GM20431 (cell line): ENCODE measurements around the gene IGFBP1.
"Not testable (repeated sequence)": the region's sequence is repeated elsewhere in the genome, so short reads cannot be mapped to it uniquely, and the experiment has no call there.

ENCODE experiments used
- in situ Hi-C: fragments of 300-500 bp; cut with MseI, MboI; formaldehyde crosslinking; loops from one replicate; pipeline ENCODE4 v1.15.0; 2020; ENCODE audit warnings: low sequenced_read_pairs; ENCODE audit not compliant: unreplicated experiment

The IGFBP1 gene

DNA sequence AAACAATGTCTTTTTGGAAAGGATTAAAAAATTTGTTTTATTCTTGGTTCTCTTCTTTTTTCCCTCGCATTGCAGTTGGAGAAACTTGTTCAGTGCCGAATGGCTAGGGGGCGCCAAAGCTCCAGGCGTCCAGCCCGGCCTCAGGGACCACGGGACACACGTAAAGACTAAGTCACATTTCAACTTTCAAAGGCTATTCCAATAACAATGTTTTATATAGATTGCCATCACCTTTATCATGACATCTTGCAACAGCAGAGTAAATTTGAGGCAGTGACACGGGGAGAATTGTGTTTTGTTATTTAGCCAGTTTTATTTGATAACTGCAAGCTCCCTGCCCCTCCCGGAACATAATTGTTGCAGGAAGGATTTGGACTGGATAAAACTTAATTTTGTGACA is 35.0 kb downstream of the IGFBP1 start:
- in situ Hi-C loops = loop anchor here (25.0 kb wide), 2 partner anchors 1164 to 1264 kb away; no protein-coding TSS in a partner anchor

DNA sequence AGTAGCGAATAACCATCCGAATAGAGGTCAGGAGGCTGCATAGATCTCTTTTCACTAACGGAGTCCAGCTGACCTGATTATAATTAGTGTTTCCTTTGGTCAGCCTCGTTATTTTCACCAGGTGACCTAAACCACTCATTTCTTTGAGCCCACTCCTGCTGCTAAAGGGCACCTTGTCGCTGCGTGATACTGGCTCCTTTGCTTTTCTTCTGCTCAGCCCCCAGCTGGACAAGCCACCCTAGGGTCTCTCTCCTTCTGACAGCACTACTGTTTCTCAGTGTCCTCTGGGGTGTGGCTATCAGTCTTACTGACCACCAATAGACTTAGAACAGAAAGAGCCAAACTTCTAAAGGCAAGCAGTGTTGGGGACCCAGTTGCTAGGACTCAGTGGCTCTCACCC is 35.5 kb downstream of the IGFBP1 start:
- in situ Hi-C loops = loop anchor here (25.0 kb wide), 2 partner anchors 1163 to 1263 kb away; no protein-coding TSS in a partner anchor

DNA sequence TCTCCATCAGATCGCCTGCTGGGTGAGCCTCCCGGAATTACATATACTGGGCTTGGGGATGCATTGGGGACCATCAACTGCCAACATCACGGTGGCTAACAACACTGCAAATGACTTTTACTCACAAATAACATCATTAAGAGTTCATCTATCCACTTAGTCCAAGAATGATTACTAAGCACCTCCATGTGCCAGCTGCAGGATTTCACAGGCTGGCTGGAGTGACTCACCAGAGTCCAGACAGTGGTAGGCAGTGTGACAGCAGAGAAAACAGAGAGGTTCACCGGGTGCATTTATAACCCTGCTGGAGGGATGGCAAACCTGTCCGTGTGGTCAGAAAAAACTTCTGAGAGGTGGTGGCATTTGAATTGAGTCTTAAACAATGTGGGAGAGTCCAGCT is 36.0 kb downstream of the IGFBP1 start:
- in situ Hi-C loops = loop anchor here (25.0 kb wide), 2 partner anchors 1163 to 1263 kb away; no protein-coding TSS in a partner anchor

DNA sequence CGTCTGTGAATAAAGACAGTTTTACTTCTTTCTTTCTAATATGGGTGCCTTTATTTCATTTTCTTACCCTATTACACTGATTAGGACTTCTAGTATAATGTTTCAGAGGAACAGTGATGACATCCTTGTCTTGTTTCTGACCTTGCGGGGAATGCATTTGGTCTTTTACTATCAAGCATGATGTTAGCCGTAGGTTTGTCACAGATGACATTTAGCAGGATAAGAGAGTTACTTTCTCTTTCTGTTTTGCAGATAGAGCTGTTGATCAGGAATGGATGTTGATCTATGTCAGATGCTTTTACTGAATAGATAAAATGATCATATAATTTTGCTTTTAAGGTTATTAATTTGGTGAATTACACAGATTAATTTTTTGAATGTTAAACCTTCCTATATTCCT is 39.4 kb downstream of the IGFBP1 start:
- in situ Hi-C loops = no loop called here

DNA sequence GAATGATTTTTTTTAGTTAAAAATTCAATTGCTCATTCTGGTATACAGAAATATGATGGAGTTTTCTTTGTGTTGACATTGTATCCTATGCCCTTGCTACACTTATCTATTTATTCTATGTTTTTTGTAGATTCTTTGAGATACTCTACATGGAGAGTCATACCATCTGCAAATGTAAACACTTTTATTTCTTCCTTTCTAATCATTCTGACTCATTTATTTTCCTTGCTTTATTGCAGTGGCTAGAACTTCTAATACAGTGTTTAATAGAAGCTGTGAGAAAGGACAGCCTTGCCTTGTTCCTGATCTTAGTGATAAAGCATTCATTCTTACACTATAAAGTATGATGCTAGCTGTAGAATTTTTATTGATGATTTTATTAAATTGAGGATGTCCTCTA is 42.7 kb downstream of the IGFBP1 start:
- in situ Hi-C loops = no loop called here

DNA sequence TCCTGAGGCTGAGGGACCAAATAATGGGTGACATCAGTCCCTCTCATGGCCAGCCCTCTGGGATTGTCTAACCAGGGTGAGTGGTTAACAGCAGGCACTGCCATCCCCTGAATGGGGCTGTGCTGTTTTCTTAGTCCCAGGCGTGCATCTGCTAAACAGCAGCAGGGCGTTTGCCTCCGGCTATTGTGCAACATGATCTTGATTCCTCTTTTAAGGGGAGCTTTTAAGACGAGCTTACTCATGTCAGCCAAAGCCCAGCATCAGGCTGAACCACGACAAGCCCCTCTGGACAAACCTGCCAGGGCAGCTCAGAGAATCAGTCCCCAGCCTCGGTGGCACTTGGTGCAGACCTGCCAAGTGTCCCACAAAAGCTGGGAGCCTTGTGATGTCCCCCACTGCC is 49.0 kb downstream of the IGFBP1 start:
- in situ Hi-C loops = no loop called here

DNA sequence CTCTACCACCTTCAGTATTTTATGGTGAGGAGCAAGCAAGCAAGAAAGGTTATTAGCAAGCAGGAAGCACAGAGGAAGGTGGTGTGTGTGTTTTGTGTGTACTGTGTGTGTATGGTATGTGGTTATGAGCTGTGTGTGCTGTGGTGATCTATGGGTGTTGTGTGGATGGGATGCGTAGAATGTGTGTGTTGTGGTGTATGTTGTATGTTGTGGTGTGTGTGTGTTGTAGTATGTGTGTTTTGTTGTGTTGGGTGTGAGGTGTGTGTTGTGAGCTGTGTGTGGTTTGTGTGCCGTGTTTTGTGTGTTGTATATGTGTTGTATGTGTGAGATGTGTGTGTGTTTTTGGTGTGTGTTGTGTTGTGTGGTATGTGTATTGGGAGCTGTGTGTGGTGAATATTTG is 49.6 kb downstream of the IGFBP1 start:
- in situ Hi-C loops = no loop called here

DNA sequence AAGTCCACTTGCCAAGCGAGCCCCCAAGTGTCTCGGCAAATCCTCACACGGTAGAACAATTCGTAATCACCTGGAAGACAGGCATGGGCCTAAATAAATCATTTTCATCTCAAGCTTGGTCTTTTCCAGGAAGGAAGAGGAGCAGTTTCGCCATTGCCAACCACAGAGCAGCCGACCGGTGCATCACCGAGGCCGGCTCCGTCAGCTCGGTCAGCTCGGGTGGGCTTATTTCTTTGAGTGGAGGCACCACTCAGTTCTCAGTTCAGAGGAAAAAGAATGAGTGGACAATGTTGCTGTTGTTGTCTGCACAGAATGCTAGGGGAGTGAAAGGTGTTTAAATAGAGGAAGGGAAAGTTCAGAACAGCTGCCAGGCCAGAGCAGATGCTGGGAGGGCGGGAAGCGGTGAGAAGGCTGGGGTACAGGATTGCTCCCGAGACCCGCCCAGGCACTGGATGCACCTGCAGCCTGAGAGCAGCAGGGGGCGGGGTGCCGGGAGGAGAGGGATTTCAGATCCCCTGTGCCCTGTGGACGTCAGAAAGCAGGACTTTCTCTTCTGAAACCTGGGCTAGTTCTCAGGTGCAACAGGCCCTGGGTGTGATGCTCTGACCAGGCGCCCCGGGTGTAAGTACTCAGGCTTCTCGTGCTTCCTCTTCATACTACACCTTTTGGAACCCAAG is 50.5 kb downstream of the IGFBP1 start:
- in situ Hi-C loops = no loop called here

DNA sequence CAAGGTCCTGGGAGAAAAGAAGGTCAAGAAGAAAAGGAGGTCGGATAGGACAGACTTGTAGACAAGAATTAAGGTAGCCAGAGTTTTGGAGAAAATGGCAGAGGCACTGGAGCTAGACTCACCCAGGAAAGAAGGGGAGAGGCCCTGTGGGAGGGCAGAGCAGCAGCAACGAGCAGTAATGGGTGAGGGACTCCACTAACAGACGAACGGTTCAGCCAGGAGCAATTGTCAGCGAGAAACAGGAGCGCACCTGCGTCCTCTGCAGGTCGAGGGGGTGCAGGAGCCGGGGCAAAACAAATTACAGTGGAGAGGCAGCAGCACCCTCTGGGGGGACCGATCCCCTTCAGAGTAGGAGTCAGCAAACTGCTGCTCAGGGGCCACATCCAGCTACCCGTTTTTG is 51.3 kb downstream of the IGFBP1 start:
- in situ Hi-C loops = no loop called here

DNA sequence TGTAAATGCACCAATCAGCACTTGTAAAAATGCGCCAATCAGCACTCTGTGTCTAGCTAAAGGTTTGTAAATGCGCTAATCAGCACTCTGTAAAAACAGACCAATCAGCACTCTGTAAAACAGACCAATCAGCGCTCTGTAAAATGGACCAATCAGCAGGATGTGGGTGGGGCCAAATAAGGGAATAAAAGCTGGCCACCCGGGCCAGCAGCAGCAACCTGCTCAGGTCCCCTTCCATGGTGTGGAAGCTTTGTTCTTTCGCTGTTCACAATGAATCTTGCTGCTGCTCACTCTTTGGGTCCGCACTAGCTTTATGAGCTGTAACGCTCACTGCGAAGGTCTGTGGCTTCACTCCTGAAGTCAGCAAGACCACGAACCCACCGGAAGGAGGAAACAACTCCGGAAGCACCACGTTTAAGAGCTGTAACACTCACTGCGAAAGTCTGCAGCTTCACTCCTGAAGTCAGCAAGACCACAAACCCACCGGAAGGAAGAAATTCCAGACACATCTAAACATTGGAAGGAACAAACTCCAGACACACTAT is 52.0 kb downstream of the IGFBP1 start:
- in situ Hi-C loops = not testable (repeated sequence)

DNA sequence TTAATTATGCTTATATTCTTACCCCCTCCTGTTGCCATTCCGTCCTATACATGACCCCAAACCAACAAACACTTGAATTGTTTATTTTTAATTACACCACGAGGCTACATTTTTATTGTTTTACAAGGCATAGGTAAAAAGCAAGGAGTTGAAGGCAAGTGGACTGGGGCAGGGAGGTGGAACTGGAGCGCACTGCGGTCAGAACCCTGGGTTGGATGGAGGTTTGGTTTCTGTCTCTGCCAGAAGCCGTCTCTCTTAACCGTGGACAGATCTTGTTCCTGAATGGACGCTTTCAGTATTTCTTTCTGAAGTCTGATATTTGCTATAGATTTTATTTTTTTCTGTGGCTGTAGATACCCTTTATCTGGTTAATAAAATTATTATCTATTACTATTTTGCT is 52.7 kb downstream of the IGFBP1 start:
- in situ Hi-C loops = no loop called here
